Fibroblast of peridontal ligament (primary cell): ENCODE data around the gene SPEF2.

Experiments
- DNase-seq: peaks from one replicate; pipeline ENCODE4 v3.0.0-alpha.2; 2010; ENCODE audit errors: extremely low read depth

The SPEF2 gene, protein sequence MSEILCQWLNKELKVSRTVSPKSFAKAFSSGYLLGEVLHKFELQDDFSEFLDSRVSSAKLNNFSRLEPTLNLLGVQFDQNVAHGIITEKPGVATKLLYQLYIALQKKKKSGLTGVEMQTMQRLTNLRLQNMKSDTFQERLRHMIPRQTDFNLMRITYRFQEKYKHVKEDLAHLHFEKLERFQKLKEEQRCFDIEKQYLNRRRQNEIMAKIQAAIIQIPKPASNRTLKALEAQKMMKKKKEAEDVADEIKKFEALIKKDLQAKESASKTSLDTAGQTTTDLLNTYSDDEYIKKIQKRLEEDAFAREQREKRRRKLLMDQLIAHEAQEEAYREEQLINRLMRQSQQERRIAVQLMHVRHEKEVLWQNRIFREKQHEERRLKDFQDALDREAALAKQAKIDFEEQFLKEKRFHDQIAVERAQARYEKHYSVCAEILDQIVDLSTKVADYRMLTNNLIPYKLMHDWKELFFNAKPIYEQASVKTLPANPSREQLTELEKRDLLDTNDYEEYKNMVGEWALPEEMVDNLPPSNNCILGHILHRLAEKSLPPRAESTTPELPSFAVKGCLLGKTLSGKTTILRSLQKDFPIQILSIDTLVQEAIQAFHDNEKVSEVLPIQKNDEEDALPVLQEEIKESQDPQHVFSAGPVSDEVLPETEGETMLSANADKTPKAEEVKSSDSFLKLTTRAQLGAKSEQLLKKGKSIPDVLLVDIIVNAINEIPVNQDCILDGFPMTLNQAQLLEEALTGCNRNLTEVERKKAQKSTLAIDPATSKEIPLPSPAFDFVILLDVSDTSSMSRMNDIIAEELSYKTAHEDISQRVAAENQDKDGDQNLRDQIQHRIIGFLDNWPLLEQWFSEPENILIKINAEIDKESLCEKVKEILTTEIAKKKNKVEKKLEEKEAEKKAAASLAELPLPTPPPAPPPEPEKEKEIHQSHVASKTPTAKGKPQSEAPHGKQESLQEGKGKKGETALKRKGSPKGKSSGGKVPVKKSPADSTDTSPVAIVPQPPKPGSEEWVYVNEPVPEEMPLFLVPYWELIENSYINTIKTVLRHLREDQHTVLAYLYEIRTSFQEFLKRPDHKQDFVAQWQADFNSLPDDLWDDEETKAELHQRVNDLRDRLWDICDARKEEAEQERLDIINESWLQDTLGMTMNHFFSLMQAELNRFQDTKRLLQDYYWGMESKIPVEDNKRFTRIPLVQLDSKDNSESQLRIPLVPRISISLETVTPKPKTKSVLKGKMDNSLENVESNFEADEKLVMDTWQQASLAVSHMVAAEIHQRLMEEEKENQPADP (N-terminal part only)

DNA sequence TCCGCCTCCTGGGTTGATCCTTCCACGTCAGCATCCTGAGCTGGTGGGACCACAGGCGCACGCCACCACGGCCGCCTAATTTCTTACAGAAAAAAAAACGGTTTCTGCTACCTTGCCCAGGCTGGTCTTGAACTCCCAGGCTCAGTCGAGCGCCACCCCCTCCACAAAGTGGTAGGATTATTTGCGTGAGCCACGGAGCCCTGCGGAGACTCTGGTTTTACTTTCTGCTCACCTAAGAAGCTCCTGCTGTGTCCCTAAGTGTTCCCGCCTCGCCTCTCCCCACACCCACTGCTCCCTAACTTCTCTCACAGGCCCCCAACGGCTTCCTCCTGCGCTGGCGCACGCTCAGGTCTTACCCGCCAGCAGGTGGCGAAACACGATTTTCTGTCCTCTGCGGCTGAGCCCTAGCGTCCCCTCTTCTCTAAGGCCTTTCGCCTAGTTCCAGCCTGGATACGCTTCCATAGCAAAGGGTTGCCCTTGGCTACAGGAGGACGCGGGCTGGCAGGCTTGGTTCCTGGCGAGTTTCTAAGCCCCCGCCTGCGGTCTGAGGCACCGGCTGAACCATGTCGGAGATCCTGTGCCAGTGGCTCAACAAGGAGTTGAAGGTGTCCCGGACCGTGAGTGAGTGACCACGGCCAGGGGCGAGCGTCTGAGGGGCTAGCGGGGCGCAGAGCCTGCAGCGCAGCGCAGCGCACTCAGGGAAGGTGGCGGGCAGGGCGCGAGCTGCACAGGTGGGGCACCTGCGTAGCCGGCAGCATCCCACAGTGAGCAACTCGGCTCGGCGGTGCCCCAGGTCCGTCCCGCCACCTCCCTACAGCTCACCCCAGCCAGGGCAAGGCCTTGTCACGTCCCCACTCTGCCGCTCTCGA is at the start of gene SPEF2:
TSS of gene SPEF2 (plus strand) at position 429 of the 869 bp plus-strand sequence. CDS start at position 564, 135 bp downstream.
- DNase-seq, result peak; percentile 94

- DNase-seq, result no peak
These were observed 42.1 kb upstream of the SPEF2 start for GRCh38 chr5:35575578-35575977.

DNA sequence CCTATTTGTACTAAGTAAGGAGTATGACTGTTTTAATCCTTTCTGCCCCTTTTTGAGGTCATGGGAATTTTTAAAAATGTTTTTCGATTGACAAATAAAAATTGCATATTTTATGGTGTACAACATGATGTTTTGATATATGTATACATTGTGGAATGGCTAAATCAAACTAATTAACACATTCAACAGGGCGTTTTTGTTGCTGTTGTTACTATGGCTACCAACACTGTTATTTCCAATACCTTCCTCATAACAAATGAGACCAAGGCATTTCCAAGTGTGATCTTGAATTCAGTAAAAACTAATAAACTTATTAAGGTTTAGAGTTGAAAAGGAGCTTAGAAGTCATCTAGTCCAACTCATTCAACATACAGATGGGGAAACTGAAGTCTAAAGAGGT is 30.2 kb upstream of the SPEF2 start:
- no peak for DNase-seq

DNA sequence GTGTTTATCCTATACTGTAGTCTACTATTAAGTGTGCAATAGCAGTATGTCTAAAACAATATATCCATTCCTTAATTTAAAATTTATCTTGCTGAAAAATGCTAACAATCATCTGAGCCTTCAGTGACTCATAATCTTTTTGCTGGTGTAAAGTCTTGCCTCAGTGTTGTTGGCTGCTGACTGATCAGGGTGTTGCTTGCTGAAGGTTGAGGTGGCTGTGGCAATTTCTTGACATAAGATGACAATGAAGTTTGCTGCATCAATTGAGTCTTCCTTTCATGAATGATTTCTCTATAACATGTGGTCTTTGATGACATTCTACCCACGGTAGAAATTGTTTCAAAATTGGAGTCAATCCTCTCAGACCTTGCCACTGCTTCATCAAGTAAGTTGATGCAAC is 24.3 kb upstream of the SPEF2 start:
- no peak for DNase-seq

DNA sequence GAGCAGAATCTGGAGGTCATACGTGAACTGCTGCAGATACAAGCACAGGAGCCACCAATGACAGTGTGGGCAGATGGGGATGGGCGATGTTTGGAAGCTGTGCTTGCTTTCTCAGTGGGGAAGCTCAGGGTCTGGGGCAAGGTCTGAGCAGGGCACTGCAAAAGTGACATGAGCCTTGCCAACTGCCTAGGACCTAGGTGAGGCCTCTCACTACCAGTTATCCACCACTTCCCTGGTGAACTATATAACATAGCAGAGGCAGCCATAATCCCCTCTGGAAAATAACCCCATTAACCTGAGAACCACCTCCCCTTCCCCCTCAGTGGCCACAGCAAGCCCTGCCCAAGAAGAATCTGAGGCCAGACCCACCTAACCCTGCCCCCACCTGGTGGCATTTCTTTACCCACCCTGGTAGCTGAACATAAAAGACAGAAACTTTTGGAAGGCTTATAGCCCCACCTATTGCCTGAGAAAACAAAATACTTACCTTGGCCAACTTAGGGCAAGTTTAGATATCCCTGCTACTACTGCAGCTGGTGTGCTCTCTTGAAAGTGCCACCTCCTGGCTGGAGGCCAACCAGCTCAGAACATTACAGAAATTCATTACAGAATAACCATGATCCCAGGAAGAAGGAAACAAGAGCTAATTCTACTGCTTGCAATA is 18.8 kb upstream of the SPEF2 start:
- no peak for DNase-seq

- DNase-seq, result no peak
These were observed 17.1 kb upstream of the SPEF2 start for GRCh38 chr5:35600591-35600990.

GRCh38 chr5:35608881-35609779 is 8.5 kb upstream of the SPEF2 start:
- DNase-seq, result peak; percentile 4

- no peak for DNase-seq
These were observed 616 bp upstream of the SPEF2 start for GRCh38 chr5:35617060-35617434.

DNA sequence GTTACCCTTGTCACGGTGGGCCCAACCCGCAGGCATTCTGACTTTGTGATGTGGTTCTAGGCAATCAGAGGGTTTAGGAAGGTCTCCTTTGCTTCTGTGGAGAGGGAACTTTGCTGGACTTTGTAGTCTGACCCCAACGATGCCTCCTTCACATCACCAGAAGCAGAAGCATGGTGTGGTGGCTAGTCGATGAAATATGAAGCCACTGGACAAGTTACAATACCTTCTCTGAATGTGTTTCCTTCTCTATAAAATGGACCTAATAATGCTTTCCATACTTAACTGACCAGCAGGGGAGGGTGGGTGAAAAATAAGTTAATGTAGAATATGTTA is 607 bp downstream of the SPEF2 start:
- peak; percentile 20 for DNase-seq

DNA sequence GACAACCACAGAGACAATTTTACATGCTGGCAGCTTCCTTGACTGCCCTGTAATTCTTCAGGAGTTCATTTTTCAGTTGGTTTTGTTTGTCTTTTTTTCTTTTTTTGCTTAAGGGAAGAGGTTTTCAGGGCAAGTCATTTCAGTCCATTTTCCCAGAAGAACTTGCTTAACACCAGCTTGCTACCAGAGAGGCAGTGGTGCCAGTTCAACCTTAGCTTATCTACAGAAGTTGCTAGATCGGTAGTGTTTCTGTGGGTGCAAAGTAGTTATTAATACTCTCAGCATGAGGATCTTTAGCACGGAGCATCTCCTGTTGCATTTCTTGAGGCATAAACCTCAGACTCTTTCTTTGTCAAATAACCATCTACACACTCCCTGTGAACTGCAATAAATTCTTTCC is 1.1 kb downstream of the SPEF2 start:
- no peak for DNase-seq

DNA sequence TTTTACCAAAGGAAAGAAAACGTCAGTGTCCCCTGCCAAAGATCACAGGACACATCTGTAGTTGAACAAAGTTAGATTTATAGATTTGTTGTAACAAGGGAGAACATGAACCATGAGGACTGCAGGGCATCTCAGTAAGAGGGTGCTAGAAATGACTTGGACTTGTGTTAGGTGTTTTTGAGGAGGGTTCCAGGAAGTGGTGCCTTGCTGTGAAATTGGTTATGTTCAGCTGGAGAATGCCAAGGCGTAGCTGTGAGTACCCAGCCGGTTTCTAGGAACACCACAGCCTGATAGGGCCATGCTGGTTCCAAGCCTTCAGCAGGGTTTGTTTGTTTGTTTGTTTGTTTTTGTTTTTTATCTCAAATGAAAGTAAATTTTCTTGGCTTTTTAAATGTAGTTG is 5.3 kb downstream of the SPEF2 start:
- DNase-seq, result no peak

DNA sequence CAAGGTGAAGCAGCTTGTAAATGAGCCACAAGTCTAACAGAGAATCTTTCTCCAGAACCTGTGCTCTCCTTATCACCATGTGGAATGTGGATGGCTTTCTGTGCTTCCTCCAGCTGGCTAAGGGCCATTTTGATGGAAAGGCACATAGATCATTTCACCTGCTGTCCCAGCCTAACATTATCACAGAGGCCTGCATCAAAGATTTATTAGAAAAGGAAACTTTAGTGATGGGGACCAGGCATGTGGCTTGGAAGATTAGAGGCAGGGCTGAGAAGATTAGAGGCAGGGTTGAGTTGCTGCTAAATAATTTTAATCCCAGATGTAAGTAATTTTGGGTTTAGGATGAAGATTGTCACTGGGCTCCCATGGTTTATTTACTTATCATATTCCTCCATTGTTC is 6.3 kb downstream of the SPEF2 start:
- DNase-seq, result no peak

- peak; percentile 75 for DNase-seq
These were observed 8.4 kb downstream of the SPEF2 start for GRCh38 chr5:35626108-35626507.

- DNase-seq, result no peak
These were observed 8.9 kb downstream of the SPEF2 start for GRCh38 chr5:35626553-35626952.

DNA sequence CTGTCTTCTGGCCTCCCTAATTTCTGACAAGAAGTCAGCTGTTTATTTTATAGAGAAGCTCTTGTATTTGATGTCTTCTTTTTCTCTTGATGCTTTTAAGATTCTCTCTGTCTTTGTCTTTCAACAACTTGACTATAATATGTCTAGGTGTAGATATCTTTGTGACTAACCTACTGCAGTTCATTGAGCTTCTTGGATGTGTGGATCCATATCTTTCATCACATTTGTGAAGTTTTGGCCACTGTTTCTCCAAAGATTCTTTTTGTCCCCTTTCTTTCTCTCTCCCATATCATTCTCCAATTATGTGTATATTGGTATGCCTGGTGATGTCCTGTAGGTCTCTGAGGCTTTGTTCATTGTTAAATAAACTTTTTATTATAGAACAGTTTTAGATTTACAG is 16.7 kb downstream of the SPEF2 start:
- no peak for DNase-seq

DNA sequence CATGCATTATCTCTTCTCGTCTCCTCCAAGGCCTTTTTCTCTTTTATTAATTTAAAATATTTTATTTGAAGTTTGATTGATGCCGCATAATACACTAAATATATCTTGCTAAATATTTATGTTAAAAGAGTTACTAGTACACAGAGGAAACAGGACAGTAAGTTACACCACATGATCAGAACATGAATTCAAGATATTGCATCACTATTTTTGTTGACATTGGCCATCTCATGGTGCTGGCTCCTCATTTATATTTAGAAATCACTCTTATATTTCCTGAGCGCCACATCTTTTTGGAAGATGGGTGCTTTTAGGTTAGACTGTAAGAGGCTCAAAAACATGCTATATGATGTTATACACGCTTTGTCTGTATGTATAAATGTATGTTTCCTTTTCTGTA is 23.0 kb downstream of the SPEF2 start:
- DNase-seq, result peak; percentile 18

DNA sequence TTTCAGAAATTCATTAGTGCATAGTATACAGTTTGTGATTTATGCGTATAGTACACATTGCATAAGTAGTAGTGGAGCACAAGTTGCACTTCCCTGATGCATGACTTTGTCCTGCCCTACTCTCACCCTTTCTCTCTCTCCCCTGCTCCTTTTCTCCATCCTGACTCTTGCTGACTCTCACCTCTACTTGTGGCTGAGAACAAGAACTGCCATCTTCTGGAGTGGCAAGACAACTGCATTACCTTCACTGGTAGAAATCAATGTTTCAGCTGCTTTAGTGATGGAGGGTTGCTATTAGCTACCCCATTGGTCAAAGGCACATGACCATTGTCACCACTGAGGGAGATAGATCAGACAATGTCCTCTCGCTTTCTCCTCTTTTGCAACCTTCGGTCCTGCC is 26.9 kb downstream of the SPEF2 start:
- DNase-seq, result no peak

DNA sequence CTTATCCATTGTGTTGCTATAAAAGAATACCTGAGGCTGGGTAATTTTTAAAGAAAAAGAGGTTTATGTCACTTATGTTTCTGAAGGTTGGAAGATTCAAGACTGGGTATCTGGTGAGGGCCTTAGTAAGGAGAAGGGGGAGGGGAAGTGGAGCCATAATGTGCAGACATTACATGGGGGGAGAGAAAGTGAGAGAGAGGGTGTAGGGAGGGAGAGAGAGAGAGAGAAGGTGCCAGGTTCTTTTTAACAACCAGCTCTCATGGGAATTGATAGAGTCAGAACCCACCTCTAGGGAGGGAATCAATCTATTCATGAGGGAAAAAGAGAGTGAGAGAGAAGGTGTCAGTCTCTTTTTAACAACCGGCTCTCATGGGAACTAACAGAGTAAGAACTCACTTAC is 29.5 kb downstream of the SPEF2 start:
- no peak for DNase-seq

DNA sequence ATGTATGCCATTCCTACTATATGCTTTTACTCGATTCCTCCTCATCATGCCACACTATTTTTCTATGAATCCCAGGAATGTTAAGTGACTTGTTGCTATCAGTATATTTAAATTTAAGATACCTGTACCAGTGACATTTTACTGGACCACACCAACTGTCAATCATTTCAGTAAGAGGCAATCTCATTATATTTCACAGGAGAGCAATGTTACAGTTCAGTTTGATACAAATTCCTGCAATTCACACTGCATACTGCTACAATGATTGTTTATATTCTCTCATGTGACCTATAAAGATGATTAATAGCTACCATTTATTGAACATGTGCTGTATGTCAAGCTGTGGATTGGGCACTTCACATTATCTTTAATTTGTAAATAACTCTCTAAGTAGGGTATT is 30.0 kb downstream of the SPEF2 start:
- DNase-seq, result no peak
